Sigmoid colon (tissue), 7 donors: ENCODE measurements around the gene PLB1. TPM values are rescaled to one million over a fixed set of nuclear protein-coding genes. Genes with fewer than 3 reads are reported as not detected.

Experiments used
- DNase-seq: peaks from one replicate; pipeline ENCODE4 v3.0.0-alpha.2; 2019
- H3K27ac ChIP-seq, 4 donors: fragments of 200-600 bp; sonication (generic); one replicate each; pipeline ENCODE4 v1.5.1; 2016 to 2019; ENCODE audit warnings: mild to moderate bottlenecking in 1 of 4
- H3K27me3 ChIP-seq, 3 donors: fragments of 200-600 bp; sonication (generic); one replicate each; pipeline ENCODE4 v1.5.1; 2019; ENCODE audit warnings: mild to moderate bottlenecking in 1 of 3
- H3K36me3 ChIP-seq, 4 donors: fragments of 200-600 bp; sonication (generic); one replicate each; pipeline ENCODE4 v1.5.1; 2016 to 2019
- H3K4me1 ChIP-seq, 4 donors: fragments of 200-600 bp; sonication (generic); one replicate each; pipeline ENCODE4 v1.5.1; 2017 to 2019
- H3K4me3 ChIP-seq, 4 donors: fragments of 200-600 bp; sonication (generic); one replicate each; pipeline ENCODE4 v1.5.1; 2017 to 2019; ENCODE audit warnings: mild to moderate bottlenecking in 2 of 4, moderate library complexity in 1 of 4
- H3K9me3 ChIP-seq, 4 donors: fragments of 200-600 bp in 3 of 4; sonication (generic) in 3 of 4; one replicate each; pipeline versions ENCODE4 v1.5.1 to v1.6.1; 2013 to 2019
- EP300 ChIP-seq, 4 donors: sonication (generic); formaldehyde crosslinking; IDR thresholded peaks; one replicate each; pipeline ENCODE4 v1.6.1; 2017; ENCODE audit warnings: antibody characterized with exemption in 4 of 4
- POLR2A ChIP-seq, 2 donors: fragments of 450-650 bp; IDR thresholded peaks; one replicate each; pipeline ENCODE4 v1.6.1; 2016; ENCODE audit warnings: antibody characterized with exemption in 2 of 2, mild to moderate bottlenecking in 2 of 2, moderate library complexity in 2 of 2
- POLR2AphosphoS5 ChIP-seq, 4 donors: sonication (generic); formaldehyde crosslinking; IDR thresholded peaks; one replicate each; pipeline ENCODE4 v1.6.1; 2017; ENCODE audit warnings: antibody characterized with exemption in 4 of 4
- WGBS, 2 donors: extraction: QIAGEN DNeasy Blood & Tissue Kit; methylation state at CpG; one replicate each; pipeline ENCODE4 v1.1.7; 2013; 5-methylcytosine and 5-hydroxymethylcytosine counted together
- intact Hi-C: fragments of 100-400 bp; cut with DNase I; formaldehyde crosslinking; loops from one replicate; pipeline ENCODE4 v1.15.1; 2023
- polyA plus RNA-seq, 3 donors: library from polyadenylated mRNA; stranded (reverse); fragments of 200-250 nt; gene quantifications; one replicate each; pipeline ENCODE4 v1.2.3, GENCODE V29; 2013
- total RNA-seq, 4 donors: library from RNA; depleted of rRNA; stranded (reverse); fragments of >200 nt; gene quantifications; one replicate each; pipeline ENCODE4 v1.1.0, GENCODE V29; 2016
- TF ChIP-seq, protein P1 (sequence below), 4 experiments: fragments of 450-650 bp in 3 of 4; fragments of 200-600 bp in 1 of 4; IDR thresholded peaks; one replicate each; pipeline ENCODE4 v1.5.1; 2016 to 2019; ENCODE audit warnings: antibody characterized with exemption in 4 of 4, mild to moderate bottlenecking in 3 of 4, moderate library complexity in 2 of 4
- donor health status: healthy with polysubstance abuse.
- donor health status: Bipolar disorder and iron deficiency.
- donor health status: healthy.

The PLB1 gene, protein sequence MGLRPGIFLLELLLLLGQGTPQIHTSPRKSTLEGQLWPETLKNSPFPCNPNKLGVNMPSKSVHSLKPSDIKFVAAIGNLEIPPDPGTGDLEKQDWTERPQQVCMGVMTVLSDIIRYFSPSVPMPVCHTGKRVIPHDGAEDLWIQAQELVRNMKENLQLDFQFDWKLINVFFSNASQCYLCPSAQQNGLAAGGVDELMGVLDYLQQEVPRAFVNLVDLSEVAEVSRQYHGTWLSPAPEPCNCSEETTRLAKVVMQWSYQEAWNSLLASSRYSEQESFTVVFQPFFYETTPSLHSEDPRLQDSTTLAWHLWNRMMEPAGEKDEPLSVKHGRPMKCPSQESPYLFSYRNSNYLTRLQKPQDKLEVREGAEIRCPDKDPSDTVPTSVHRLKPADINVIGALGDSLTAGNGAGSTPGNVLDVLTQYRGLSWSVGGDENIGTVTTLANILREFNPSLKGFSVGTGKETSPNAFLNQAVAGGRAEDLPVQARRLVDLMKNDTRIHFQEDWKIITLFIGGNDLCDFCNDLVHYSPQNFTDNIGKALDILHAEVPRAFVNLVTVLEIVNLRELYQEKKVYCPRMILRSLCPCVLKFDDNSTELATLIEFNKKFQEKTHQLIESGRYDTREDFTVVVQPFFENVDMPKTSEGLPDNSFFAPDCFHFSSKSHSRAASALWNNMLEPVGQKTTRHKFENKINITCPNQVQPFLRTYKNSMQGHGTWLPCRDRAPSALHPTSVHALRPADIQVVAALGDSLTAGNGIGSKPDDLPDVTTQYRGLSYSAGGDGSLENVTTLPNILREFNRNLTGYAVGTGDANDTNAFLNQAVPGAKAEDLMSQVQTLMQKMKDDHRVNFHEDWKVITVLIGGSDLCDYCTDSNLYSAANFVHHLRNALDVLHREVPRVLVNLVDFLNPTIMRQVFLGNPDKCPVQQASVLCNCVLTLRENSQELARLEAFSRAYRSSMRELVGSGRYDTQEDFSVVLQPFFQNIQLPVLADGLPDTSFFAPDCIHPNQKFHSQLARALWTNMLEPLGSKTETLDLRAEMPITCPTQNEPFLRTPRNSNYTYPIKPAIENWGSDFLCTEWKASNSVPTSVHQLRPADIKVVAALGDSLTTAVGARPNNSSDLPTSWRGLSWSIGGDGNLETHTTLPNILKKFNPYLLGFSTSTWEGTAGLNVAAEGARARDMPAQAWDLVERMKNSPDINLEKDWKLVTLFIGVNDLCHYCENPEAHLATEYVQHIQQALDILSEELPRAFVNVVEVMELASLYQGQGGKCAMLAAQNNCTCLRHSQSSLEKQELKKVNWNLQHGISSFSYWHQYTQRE (N-terminal part only)
- total RNA-seq (10 to 100 TPM in 1 of 4 donors, 1 to 10 TPM in 3; 2.1 to 18.3 (median 5.7) TPM), polyA plus RNA-seq (1 to 10 TPM; 1.2 to 1.8 (median 1.4) TPM)

DNA sequence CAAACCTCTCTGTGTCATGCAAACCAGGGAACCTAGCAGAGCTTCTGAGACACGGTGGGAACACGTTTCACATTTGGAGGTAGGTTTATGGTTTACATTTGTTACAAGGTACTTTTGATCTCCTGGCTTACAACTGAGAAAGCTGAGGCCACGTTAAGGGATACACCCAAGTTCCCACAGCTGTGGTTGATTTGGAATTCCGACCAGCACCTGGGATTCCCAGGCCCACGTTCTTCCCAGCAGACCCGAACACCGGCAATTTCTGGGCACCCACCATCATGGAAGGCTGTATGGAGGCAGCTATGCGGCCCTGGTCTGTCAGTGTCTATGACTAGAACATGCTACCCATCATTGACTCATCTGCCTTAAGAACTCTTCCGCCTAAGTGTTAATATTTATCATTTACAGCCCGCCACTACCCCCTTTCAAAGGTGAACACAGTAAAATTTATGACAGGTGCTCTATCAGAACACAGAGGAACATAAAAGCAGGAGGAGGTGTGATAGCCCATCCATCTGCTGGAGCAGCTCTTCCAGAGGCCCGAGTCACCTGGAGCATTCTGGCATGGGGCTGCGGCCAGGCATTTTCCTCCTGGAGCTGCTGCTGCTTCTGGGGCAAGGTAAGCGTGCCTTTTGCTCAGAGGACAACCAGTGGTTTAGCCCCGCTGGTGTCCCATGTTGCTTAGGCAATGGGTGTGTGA, at the start of gene PLB1:
Gene PLB1, plus strand, starts transcription at position 510 of the 700 bp plus-strand sequence. Its CDS starts 55 bp downstream, at position 565.
- Histone ChIP-seq H3K27ac (no peak within 1 kb of the TSS), H3K36me3 (no peaks in the 10 kb centered on the region), H3K4me1 (no peaks in the 10 kb centered on the region), H3K9me3 (no peaks in the 10 kb centered on the region), H3K27me3 (no peaks in the 10 kb centered on the region), H3K4me3 (no peak within 1 kb of the TSS)
- intact Hi-C loops: no loop called here
- DNase-seq: no peak
- 17 to 67% methylated on average over 14 of the region's 14 CpGs for WGBS, 2 donors
- TF ChIP-seq, protein P1, sequence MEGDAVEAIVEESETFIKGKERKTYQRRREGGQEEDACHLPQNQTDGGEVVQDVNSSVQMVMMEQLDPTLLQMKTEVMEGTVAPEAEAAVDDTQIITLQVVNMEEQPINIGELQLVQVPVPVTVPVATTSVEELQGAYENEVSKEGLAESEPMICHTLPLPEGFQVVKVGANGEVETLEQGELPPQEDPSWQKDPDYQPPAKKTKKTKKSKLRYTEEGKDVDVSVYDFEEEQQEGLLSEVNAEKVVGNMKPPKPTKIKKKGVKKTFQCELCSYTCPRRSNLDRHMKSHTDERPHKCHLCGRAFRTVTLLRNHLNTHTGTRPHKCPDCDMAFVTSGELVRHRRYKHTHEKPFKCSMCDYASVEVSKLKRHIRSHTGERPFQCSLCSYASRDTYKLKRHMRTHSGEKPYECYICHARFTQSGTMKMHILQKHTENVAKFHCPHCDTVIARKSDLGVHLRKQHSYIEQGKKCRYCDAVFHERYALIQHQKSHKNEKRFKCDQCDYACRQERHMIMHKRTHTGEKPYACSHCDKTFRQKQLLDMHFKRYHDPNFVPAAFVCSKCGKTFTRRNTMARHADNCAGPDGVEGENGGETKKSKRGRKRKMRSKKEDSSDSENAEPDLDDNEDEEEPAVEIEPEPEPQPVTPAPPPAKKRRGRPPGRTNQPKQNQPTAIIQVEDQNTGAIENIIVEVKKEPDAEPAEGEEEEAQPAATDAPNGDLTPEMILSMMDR (IDR thresholded peaks at IDR 0.05): no peak
- TF ChIP-seq POLR2AphosphoS5 (IDR thresholded peaks at IDR 0.05): no peak
- no peak for TF ChIP-seq POLR2A (IDR thresholded peaks at IDR 0.05)
- no peak for TF ChIP-seq EP300 (IDR thresholded peaks at IDR 0.05)

DNA sequence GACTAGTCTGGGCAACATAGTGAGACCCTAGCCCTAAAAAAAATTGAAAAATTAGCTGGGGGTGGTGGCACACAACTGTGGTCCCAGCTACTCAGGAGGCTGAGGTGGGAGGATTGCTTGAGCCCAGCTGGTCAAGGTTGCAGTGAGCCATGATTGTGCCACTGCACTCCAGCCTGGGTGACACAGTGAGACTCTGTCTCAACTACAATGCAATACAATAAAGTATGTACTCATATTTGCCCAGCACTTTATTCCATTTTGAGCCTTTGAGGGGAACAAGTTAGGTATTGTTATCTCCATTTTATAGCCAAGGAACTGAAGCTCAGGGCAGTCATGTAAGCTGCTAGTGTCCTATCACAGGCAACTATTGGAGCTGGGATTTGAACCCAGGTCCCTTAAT, 49.3 kb upstream of the PLB1 start:
- TF ChIP-seq POLR2A (IDR thresholded peaks at IDR 0.05) (no peak), EP300 (IDR thresholded peaks at IDR 0.05) (no peak), POLR2AphosphoS5 (IDR thresholded peaks at IDR 0.05) (no peak)
- TF ChIP-seq, protein P1 (IDR thresholded peaks at IDR 0.05): no peak

DNA sequence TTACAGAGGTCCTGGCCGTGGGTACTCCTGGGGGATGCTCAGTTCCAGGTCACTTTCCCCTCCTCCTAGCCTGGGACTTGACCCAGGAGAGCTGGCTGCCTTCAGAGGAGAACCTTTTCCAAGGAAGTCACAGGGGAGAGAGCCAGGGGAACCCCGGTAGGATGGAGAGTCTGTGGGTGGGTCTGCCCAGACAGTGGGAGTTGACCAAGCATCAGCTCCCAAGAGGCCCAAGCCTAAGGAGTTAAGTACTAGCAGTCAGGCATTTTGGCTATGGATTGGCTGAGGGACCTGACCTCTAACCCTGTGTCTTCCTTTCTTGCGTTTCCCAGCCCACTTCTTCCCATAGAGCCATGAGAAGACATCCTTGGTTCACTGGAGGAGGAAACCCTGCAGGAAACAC, 48.8 kb upstream of the PLB1 start:
- 88 to 91% methylated on average over 3 of the region's 3 CpGs for WGBS, 2 donors
- Histone ChIP-seq H3K27ac (no peak overlapping the region), H3K36me3 (no peaks in the 10 kb centered on the region), H3K27me3 (no peaks in the 10 kb centered on the region), H3K4me1 (peaks cover 0 to 6% (median 0%) of the 10 kb centered on the region in 4 donors), H3K4me3 (no peak overlapping the region), H3K9me3 (no peaks in the 10 kb centered on the region)
- intact Hi-C loops: no loop called here
- peak; percentile 45 for DNase-seq
- TF ChIP-seq POLR2A (IDR thresholded peaks at IDR 0.05): no peak

More for the DNA sequence above, 49.3 kb upstream of the PLB1 start:
- intact Hi-C loops: no loop called here
- DNase-seq: no peak
- no peak overlapping the region for H3K4me3 ChIP-seq
- H3K4me1 ChIP-seq: peaks cover 0 to 6% (median 0%) of the 10 kb centered on the region in 4 donors
- no peaks in the 10 kb centered on the region for H3K27me3 ChIP-seq
- H3K9me3 ChIP-seq: no peaks in the 10 kb centered on the region
- H3K27ac ChIP-seq: no peak overlapping the region
- no peaks in the 10 kb centered on the region for H3K36me3 ChIP-seq

DNA sequence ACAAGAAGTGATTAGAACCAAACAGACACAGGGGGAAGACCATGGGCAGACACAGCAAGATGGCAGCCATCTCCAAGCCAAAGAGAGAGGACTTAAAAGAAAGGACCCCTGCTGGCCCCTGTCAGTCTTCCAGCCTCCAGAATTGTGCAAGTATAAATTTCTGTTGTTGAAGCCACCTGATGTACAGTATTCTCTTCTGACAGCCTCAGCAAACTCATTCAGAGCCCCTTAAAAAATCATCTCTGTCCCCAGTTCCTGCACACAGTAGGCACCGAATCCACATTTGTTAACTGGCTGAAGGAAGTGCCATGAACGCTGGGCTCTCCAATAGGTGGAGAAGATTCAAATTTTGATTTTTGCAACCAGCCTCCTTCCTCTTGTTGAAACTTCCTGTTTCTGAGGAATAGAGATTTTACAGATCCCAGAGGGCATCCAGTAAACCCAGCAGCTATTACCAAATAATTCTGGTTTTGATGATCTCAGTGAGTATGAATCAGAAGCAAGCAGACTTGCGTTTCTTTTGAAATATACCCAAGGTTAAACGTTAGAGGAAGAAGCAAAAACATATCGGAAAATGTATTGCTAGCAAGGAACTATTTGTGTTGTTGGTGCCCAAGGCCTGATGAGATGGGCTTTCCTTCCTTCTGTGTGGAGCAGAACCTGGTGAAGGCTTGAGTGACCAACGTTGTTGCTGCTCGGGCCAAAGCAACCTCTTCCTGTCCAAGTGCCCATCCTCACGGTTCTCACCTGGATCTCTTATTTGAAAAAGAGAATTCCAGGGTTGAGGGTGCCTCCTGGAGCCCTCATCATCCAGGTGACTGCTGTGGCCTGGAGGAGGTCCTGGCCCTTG, 47.7 kb upstream of the PLB1 start:
- Histone ChIP-seq H3K27me3 (no peaks in the 10 kb centered on the region), H3K36me3 (no peaks in the 10 kb centered on the region), H3K4me1 (peaks cover 0 to 6% (median 0%) of the 10 kb centered on the region in 4 donors), H3K27ac (peak overlapping the region in 3 of 4 donors; percentile 12 to 48 (median 45)), H3K4me3 (no peak overlapping the region), H3K9me3 (no peaks in the 10 kb centered on the region)
- TF ChIP-seq POLR2AphosphoS5 (IDR thresholded peaks at IDR 0.05) (peak in 1 of 4 donors; percentile 31), EP300 (IDR thresholded peaks at IDR 0.05) (no peak)
- intact Hi-C loops: no loop called here
- DNase-seq: peak; percentile 44
- 75 to 80% methylated on average over 8 of the region's 8 CpGs for WGBS, 2 donors
